ENCODE results near the gene CLIC3. TPM values are rescaled to one million over a fixed set of nuclear protein-coding genes. Genes with fewer than 3 reads are reported as not detected.

The CLIC3 gene
- total RNA-seq, 1 experiment from 2014 or later: 4.2 TPM

GRCh38 chr9:136982232-136983051 is 13.9 kb downstream of the CLIC3 start, which contains the start of gene LCNL1:
TSS of gene LCNL1 (plus strand) at chr9:136982993. CDS start at chr9:136983587, 594 bp downstream.
- no peaks in the 10 kb centered on the region for H3K4me1 Mint-ChIP-seq (ENCODE audit: insufficient read depth, unreplicated experiment)
- POLR2A ChIA-PET: no interaction called here
- no peak within 1 kb of the TSS for H3K27ac Mint-ChIP-seq (ENCODE audit: low read depth, unreplicated experiment)
- H3K27me3 Mint-ChIP-seq (ENCODE audit: insufficient read depth, unreplicated experiment): no peaks in the 10 kb centered on the region
- DNase-seq (ENCODE audit: unreplicated experiment): no peak
- intact Hi-C loops (cut with micrococcal nuclease): no loop called here
- no peaks in the 10 kb centered on the region for H3K36me3 Mint-ChIP-seq (ENCODE audit: insufficient read depth, unreplicated experiment)
- CTCF ChIA-PET: no interaction called here
- BruUV-seq (replicated peaks): no TSS peak
- no peak within 1 kb of the TSS for H3K4me3 Mint-ChIP-seq (ENCODE audit: unreplicated experiment)
- H3K9me3 Mint-ChIP-seq (ENCODE audit: unreplicated experiment): no peaks in the 10 kb centered on the region
- no peak for TF ChIP-seq CTCF (IDR thresholded peaks at IDR 0.05; ENCODE audit: unreplicated experiment)

GRCh38 chr9:136981588-136982231 is 14.7 kb downstream of the CLIC3 start:
- intact Hi-C loops (cut with micrococcal nuclease): no loop called here
- Mint-ChIP-seq H3K27me3 (ENCODE audit: insufficient read depth, unreplicated experiment) (no peaks in the 10 kb centered on the region), H3K27ac (ENCODE audit: low read depth, unreplicated experiment) (no peak overlapping the region), H3K4me1 (ENCODE audit: insufficient read depth, unreplicated experiment) (no peaks in the 10 kb centered on the region), H3K36me3 (ENCODE audit: insufficient read depth, unreplicated experiment) (no peaks in the 10 kb centered on the region), H3K9me3 (ENCODE audit: unreplicated experiment) (no peaks in the 10 kb centered on the region), H3K4me3 (ENCODE audit: unreplicated experiment) (no peak overlapping the region)
- no peak for DNase-seq (ENCODE audit: unreplicated experiment)
- no peak for TF ChIP-seq CTCF (IDR thresholded peaks at IDR 0.05; ENCODE audit: unreplicated experiment)
- POLR2A ChIA-PET: no interaction called here
- CTCF ChIA-PET: no interaction called here
- no TSS peak for BruUV-seq (replicated peaks)

- no peaks in the 10 kb centered on the region for H3K9me3 Mint-ChIP-seq (ENCODE audit: unreplicated experiment)
- ChIA-PET POLR2A (interaction anchor here (0.6 to 1.2 kb wide), 2 partner anchors 11 to 44 kb away, joined by 3 to 4 read pairs; partner anchors contain the start of gene PAXX), CTCF (interaction anchor here (0.6 kb wide), 1 partner anchor 122 kb away, joined by 3 read pairs; no protein-coding TSS in a partner anchor)
- H3K27me3 Mint-ChIP-seq (ENCODE audit: insufficient read depth, unreplicated experiment): no peaks in the 10 kb centered on the region
- H3K27ac Mint-ChIP-seq (ENCODE audit: low read depth, unreplicated experiment): no peak overlapping the region
- no peaks in the 10 kb centered on the region for H3K4me1 Mint-ChIP-seq (ENCODE audit: insufficient read depth, unreplicated experiment)
- no peak for DNase-seq (ENCODE audit: unreplicated experiment)
- no TSS peak for BruUV-seq (replicated peaks)
- intact Hi-C loops (cut with micrococcal nuclease): no loop called here
- H3K4me3 Mint-ChIP-seq (ENCODE audit: unreplicated experiment): no peak overlapping the region
- no peaks in the 10 kb centered on the region for H3K36me3 Mint-ChIP-seq (ENCODE audit: insufficient read depth, unreplicated experiment)
- no peak for TF ChIP-seq CTCF (IDR thresholded peaks at IDR 0.05; ENCODE audit: unreplicated experiment)
Observed at GRCh38 chr9:136980669-136981478, 15.5 kb downstream of the CLIC3 start.
